SW 1271 (cell line): Measurements from ENCODE around the gene LRP2.
"Not testable (repeated sequence)": the region's sequence is repeated elsewhere in the genome, so short reads cannot be mapped to it uniquely, and the experiment has no call there.

Experiments
- DNase-seq, 2 experiments: peaks; one replicate each; lab custom pipeline; 2025; lab: John Stamatoyannopoulos, UW

The LRP2 gene

GRCh38 chr2:169348321-169349024 is 13.9 kb downstream of the LRP2 start:
- DNase-seq = no peak

DNA sequence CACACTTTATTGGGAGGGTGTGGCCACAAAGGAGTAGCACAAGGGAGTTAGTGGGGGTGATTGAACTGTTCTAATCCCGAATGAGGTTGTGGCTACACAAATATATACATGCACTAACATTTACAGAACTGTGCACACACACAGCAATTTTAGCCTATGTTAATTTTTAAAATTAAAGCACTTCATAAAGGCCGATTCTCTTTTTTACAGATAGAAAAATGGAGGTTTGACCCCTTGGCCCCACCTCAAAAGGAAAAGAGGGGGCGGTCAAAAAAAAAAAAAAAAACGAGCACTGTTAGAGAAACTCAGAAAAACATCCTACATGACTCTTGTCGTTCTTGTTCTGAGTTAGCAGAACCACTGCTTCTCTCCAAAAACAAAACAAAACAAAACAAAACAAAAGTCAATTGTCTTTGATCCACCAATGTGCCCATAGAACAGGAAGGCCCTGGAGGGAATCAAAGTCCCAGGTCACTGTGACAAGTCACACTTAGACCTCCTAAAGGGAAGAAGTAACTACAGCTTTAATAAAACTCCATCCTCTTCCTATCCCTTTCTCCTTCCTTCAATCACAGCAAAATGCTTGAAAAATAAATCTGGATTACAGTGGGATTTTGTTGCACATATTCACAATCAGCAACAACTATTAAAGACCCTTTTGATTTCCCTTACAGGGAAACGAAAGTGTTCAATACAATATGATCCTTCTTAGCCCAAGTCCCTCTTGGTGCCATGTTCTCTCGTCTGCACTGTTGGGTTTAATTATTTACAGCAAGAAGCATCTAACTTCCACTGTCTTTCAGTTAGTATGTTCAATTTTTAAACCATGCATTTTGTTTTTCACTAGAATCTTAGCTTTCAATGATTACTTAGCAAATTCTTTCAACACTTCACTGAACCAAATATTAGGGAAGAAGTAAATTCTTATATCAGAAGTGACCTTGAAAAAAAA is 16.6 kb downstream of the LRP2 start:
- DNase-seq = no peak

- no peak for DNase-seq
Observed at GRCh38 chr2:169344736-169345485, 17.4 kb downstream of the LRP2 start.

GRCh38 chr2:169343202-169343601 is 19.1 kb downstream of the LRP2 start:
- no peak for DNase-seq

- no peak for DNase-seq
Observed at GRCh38 chr2:169339657-169340056, 22.7 kb downstream of the LRP2 start.

GRCh38 chr2:169336695-169337094 is 25.6 kb downstream of the LRP2 start:
- DNase-seq = no peak

- no peak for DNase-seq
Observed at GRCh38 chr2:169330555-169331198, 31.7 kb downstream of the LRP2 start.

- DNase-seq = no peak
Observed at GRCh38 chr2:169329688-169330554, 32.4 kb downstream of the LRP2 start.

- DNase-seq = no peak
Observed at GRCh38 chr2:169328785-169329184, 33.5 kb downstream of the LRP2 start.

- not testable (repeated sequence) for DNase-seq
Observed at GRCh38 chr2:169327837-169328236, 34.5 kb downstream of the LRP2 start.

DNA sequence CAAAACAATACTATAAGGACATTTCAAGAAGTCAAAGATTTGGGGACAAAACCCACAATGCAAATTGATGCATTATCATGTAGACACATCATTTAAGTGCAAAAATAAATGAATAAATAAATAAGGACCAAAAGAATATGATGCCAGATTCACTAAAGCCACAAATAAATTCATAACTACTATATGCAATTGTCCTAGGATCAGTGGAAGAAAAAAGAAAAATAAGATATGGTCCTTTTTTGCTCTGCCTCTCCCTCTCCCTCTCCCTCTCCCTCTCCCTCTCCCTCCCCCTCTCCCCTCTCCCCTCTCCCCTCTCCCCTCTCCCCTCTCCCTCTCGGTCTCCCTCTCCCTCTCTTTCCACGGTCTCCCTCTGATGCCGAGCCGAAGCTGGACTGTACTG is 36.4 kb downstream of the LRP2 start:
- DNase-seq = not testable (repeated sequence)

GRCh38 chr2:169324581-169325260 is 37.6 kb downstream of the LRP2 start:
- DNase-seq = no peak

DNA sequence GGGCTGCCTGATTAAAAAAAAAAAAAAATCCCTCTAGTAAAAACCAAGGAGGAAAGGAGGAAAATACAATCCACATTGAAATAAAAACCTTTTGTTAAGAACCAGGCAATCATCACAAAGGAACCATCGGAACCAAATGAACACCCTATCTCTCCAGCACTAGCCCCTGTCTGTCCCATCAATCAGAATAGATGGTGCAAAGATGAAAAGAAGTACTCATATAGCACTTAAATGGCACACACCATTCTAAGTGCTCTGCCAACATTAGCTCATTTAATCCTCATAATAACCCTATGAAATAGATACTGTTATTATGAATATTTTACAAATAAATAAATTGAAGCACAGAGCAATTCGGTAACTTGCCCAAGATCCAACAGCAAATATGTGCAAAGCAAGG is 38.5 kb downstream of the LRP2 start:
- no peak for DNase-seq

DNA sequence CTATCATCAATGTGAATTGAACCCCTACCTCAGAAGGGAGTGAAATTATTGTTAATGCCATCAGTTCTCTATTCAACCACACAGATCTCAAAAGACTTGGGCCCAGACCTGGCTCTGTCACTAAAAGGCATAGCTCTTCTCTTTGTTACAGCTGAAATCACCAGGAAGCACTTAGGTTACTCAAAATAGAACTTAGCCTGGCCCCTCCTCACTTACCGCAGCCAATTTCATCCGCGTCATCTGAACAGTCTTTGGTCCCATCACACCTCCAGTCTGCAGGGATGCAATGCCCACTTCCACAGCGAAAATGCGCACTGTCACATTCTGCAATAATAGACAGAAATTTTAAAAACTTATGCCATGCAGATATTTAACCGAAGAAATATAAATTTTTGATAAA is 41.8 kb downstream of the LRP2 start:
- DNase-seq = no peak

DNA sequence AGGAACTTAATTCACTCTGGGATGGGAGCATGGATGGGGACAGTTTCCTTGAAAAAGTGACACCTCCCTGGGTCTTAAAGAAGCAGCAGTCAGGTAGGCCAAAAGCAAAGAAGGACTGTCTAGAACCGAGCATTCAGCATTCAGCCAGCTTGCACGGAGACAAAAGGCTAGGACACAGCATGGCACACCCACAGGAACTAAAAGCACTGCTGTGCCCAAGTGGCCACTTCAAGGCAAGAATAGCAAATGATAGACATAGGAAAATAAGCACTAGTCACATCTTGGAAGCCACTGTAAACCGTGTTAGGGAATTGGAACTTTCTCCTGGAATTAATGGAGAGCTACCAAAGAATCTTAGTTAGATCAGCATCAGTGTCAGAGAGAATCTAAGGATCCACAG is 47.0 kb downstream of the LRP2 start:
- DNase-seq = no peak

GRCh38 chr2:169308349-169308748 is 54.0 kb downstream of the LRP2 start:
- not testable (repeated sequence) for DNase-seq

- not testable (repeated sequence) for DNase-seq
Observed at GRCh38 chr2:169304689-169305088, 57.6 kb downstream of the LRP2 start.

DNA sequence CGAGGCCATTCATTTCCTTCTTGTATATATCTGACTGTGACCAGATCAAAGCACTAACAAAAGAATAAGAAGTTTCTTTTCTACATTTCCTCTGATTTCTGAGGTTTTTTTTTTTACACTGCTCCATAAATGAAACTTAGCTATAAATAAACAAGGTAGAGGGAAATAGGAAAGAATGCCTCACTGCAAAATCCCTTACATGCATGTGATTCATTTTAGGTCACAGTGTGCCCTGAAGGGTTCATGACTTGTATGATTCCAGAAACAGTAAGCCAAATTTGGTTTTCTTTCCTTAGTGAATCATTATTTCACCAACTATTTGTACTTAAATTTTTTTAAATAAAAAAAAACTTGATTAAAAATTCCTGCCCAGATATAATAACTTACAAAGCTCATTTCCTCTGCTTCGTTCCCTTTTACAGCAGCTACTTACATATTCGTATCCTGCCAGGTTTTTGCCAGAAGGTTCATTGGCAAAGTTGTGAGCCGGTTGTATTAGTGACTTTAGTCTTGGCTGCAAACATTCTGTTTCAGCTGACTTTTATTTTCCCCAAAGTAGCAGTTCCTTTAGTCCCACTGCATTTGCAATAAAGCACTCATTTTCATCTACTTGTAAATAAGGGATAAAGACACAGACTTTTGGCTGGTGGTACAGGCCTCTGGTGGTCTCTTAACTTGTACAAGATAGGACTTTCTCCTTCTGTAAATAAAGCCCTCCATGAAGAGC is 58.6 kb downstream of the LRP2 start:
- no peak for DNase-seq

GRCh38 chr2:169302364-169302763 is 60.0 kb downstream of the LRP2 start:
- no peak for DNase-seq
